IPS-20b (cell line): Measurements from ENCODE around the gene GRIA1.

ENCODE experiments used
- H3K27ac ChIP-seq: one replicate; pipeline ENCODE4 v1.5.1; 2013; ENCODE audit warnings: low read length
- H3K27me3 ChIP-seq: 2 replicates; pipeline ENCODE4 v1.6.1; 2013; ENCODE audit warnings: mild to moderate bottlenecking, low read length, inconsistent platforms; ENCODE audit not compliant: insufficient read depth
- H3K36me3 ChIP-seq: 2 replicates; pipeline ENCODE4 v1.6.1; 2013; ENCODE audit warnings: low read depth, mild to moderate bottlenecking, inconsistent platforms, low read length, moderate library complexity; ENCODE audit not compliant: insufficient read depth
- H3K4me1 ChIP-seq: 2 replicates; pipeline ENCODE4 v1.6.1; 2013; ENCODE audit warnings: mild to moderate bottlenecking, control low read depth, inconsistent platforms, low read length, moderate library complexity; ENCODE audit not compliant: insufficient read depth
- H3K4me3 ChIP-seq: 2 replicates; pipeline ENCODE4 v1.5.1; 2013; ENCODE audit warnings: mild to moderate bottlenecking, low read length, inconsistent platforms
- H3K9ac ChIP-seq: 2 replicates; pipeline ENCODE4 v1.6.1; 2013; ENCODE audit warnings: low read depth, mild to moderate bottlenecking, inconsistent platforms, low read length, moderate library complexity
- H3K9me3 ChIP-seq: 2 replicates; pipeline ENCODE4 v1.6.1; 2013; ENCODE audit warnings: mild to moderate bottlenecking, low read depth, low read length, inconsistent platforms; ENCODE audit not compliant: insufficient read depth

Gene GRIA1

GRCh38 chr5:153636670-153637451 lies 146.4 kb downstream of the GRIA1 start:
- Histone ChIP-seq H3K27me3 (no peaks in the 10 kb centered on the region), H3K4me1 (0 out of 2 replicates have a peak, but pooled peaks cover 3% of the 10 kb centered on the region), H3K9me3 (no peaks in the 10 kb centered on the region), H3K9ac (no peak overlapping the region), H3K4me3 (no peak overlapping the region), H3K27ac (no peak overlapping the region), H3K36me3 (no peaks in the 10 kb centered on the region)

GRCh38 chr5:153640293-153640692 lies 149.8 kb downstream of the GRIA1 start:
- no peaks in the 10 kb centered on the region for H3K9me3 ChIP-seq
- H3K4me3 ChIP-seq = no peak overlapping the region
- no peak overlapping the region for H3K9ac ChIP-seq
- H3K36me3 ChIP-seq = no peaks in the 10 kb centered on the region
- H3K27me3 ChIP-seq = no peaks in the 10 kb centered on the region
- 0 out of 2 replicates have a peak, but pooled peaks cover 5% of the 10 kb centered on the region for H3K4me1 ChIP-seq
- no peak overlapping the region for H3K27ac ChIP-seq

- H3K4me1 ChIP-seq = 0 out of 2 replicates have a peak, but pooled peaks cover 5% of the 10 kb centered on the region
Measured at GRCh38 chr5:153641183-153641688, 150.8 kb downstream of the GRIA1 start.

GRCh38 chr5:153654504-153655200 lies 164.2 kb downstream of the GRIA1 start:
- H3K9me3 ChIP-seq = no peaks in the 10 kb centered on the region
- no peak overlapping the region for H3K27ac ChIP-seq
- no peaks in the 10 kb centered on the region for H3K27me3 ChIP-seq
- peaks cover 7% of the 10 kb centered on the region; the same call in 1 of the 2 replicates for H3K4me1 ChIP-seq
- no peak overlapping the region for H3K9ac ChIP-seq
- H3K36me3 ChIP-seq = no peaks in the 10 kb centered on the region
- no peak overlapping the region for H3K4me3 ChIP-seq

More at GRCh38 chr5:153641183-153641688, 150.8 kb downstream of the GRIA1 start:
- Histone ChIP-seq H3K9ac (no peak overlapping the region), H3K9me3 (no peaks in the 10 kb centered on the region), H3K27ac (no peak overlapping the region), H3K4me3 (no peak overlapping the region), H3K27me3 (no peaks in the 10 kb centered on the region), H3K36me3 (no peaks in the 10 kb centered on the region)

DNA sequence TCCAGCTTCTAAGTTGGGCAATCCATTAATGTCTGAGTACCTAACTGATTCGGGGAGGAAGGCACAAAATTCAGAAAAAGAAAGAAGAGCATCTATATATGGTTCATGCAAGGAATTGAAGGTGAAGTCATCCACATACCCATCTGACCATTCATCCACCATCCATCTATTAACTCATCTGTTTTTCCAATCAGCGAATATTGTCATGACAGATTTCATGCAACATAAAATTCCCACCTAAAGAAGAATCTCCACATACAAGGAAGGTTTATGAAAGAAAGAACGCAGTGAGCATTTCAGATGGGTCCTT lies 164.7 kb downstream of the GRIA1 start:
- no peak overlapping the region for H3K4me3 ChIP-seq
- H3K27ac ChIP-seq = no peak overlapping the region
- H3K27me3 ChIP-seq = no peaks in the 10 kb centered on the region
- no peak overlapping the region for H3K9ac ChIP-seq
- no peaks in the 10 kb centered on the region for H3K9me3 ChIP-seq
- H3K36me3 ChIP-seq = no peaks in the 10 kb centered on the region
- H3K4me1 ChIP-seq = peaks cover 7% of the 10 kb centered on the region; the same call in 1 of the 2 replicates

DNA sequence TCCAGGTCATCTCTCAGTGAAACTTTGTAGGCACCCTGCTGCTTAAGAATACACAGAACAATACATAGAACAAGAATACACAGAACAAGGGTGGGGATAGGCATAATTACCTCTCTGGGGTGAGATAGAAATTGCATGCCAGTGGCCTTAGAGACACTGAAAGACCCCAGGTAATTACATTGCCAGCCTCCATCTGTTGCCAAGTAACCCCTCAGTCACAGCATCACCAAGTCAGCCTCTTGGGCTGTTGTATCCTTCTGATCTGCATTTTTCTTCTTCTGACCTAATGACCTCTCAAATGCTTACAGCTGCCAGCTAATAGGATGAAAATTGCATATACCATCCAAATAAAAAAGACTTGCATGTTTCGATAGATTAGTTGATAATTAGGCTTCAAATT lies 167.7 kb downstream of the GRIA1 start:
- H3K4me1 ChIP-seq = peaks cover 10% of the 10 kb centered on the region; the same call in 1 of the 2 replicates
- H3K27me3 ChIP-seq = no peaks in the 10 kb centered on the region
- no peak overlapping the region for H3K4me3 ChIP-seq
- no peaks in the 10 kb centered on the region for H3K9me3 ChIP-seq
- no peaks in the 10 kb centered on the region for H3K36me3 ChIP-seq
- H3K27ac ChIP-seq = no peak overlapping the region
- no peak overlapping the region for H3K9ac ChIP-seq

GRCh38 chr5:153658606-153659005 lies 168.1 kb downstream of the GRIA1 start:
- Histone ChIP-seq H3K4me3 (no peak overlapping the region), H3K36me3 (no peaks in the 10 kb centered on the region), H3K27ac (no peak overlapping the region), H3K9ac (no peak overlapping the region), H3K4me1 (peaks cover 10% of the 10 kb centered on the region; the same call in 1 of the 2 replicates), H3K9me3 (no peaks in the 10 kb centered on the region), H3K27me3 (no peaks in the 10 kb centered on the region)

DNA sequence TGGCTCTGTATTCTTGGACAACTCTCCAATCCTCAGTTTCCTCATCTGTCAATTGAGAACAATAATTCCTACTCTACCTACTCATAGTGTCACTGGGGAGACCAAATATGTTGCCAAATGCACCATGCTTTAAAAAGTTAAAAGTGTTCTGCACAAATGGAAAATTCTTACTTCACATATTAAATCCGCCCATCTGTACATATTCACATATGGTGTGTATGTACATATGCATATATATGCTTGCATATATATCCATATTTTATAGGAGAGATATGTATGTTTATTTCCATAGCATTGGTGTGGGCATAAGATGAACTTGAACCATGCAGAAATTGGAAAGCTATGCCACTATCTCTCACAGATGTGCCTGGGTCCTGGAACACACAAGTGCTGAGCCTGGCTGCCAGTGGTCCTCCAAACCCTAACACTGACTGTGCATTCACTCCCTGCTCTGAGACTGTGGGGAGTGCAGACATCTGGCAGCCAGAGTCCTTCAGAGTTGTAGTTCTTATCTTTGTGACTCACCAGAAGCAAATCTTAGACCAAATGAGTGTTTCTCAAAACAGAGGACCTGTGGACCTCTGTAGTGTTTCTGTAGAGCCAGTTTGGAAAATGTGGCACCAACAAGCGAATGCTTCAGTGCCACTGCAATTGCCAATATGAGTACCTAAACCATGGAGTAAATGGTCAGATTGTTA lies 168.7 kb downstream of the GRIA1 start:
- no peaks in the 10 kb centered on the region for H3K9me3 ChIP-seq
- H3K36me3 ChIP-seq = no peaks in the 10 kb centered on the region
- peaks cover 10% of the 10 kb centered on the region; the same call in 1 of the 2 replicates for H3K4me1 ChIP-seq
- no peaks in the 10 kb centered on the region for H3K27me3 ChIP-seq
- H3K4me3 ChIP-seq = no peak overlapping the region
- H3K9ac ChIP-seq = no peak overlapping the region
- no peak overlapping the region for H3K27ac ChIP-seq

GRCh38 chr5:153660919-153661318 lies 170.4 kb downstream of the GRIA1 start:
- no peak overlapping the region for H3K9ac ChIP-seq
- H3K27me3 ChIP-seq = no peaks in the 10 kb centered on the region
- no peak overlapping the region for H3K4me3 ChIP-seq
- no peak overlapping the region for H3K27ac ChIP-seq
- no peaks in the 10 kb centered on the region for H3K9me3 ChIP-seq
- H3K4me1 ChIP-seq = peaks cover 10% of the 10 kb centered on the region; the same call in 1 of the 2 replicates
- H3K36me3 ChIP-seq = no peaks in the 10 kb centered on the region

- H3K9ac ChIP-seq = no peak overlapping the region
- H3K9me3 ChIP-seq = no peaks in the 10 kb centered on the region
- no peak overlapping the region for H3K27ac ChIP-seq
- H3K36me3 ChIP-seq = no peaks in the 10 kb centered on the region
- H3K27me3 ChIP-seq = no peaks in the 10 kb centered on the region
- peaks cover 10% of the 10 kb centered on the region; the same call in 1 of the 2 replicates for H3K4me1 ChIP-seq
- H3K4me3 ChIP-seq = no peak overlapping the region
Measured at GRCh38 chr5:153661897-153662296, 171.4 kb downstream of the GRIA1 start.

GRCh38 chr5:153670101-153670500 lies 179.6 kb downstream of the GRIA1 start:
- Histone ChIP-seq H3K36me3 (no peaks in the 10 kb centered on the region), H3K9ac (no peak overlapping the region), H3K9me3 (no peaks in the 10 kb centered on the region), H3K27me3 (no peaks in the 10 kb centered on the region), H3K4me1 (no peaks in the 10 kb centered on the region), H3K4me3 (no peak overlapping the region), H3K27ac (no peak overlapping the region)
